ENCODE measurements around the gene COL2A1.

COL2A1 gene

DNA sequence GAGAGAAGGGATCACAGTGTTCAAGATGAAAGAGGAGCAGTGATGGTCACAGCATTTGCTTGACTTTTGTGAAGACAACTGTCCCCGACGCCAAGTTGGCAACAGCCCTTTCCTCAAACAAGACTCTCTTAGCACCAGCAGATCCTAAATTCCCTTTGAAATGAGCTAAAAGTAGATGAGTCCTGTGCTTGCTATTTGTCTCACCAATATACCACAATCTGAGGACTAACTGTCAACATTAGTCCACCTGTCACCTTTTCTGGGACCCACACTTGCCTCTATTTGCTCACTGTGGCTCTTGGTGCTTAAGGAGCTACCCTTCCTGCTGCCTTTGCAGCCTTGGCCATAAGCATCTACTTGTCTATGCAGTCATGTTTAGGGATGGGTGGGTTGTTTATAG is 47.4 kb upstream of the COL2A1 start:
- POLR2A ChIA-PET, result interaction anchor here (0.7 kb wide), 1 partner anchor 26 kb away, joined by 3 read pairs; no protein-coding TSS in a partner anchor
- Histone ChIP-seq H3K4me1 (ENCODE audit: control insufficient read depth, insufficient read depth, low read length) (no peaks in the 10 kb centered on the region), H3K9me3 (ENCODE audit: control insufficient read depth, insufficient read depth, low read depth, low read length) (no peaks in the 10 kb centered on the region), H3K4me3 (ENCODE audit: low read depth, low read length) (no peak overlapping the region), H3K27ac (ENCODE audit: extremely low read depth, low read depth, low read length) (no peak overlapping the region), H3K36me3 (ENCODE audit: control insufficient read depth in 2 of 2, insufficient read depth in 1 of 2, low read length in 2 of 2) (peaks cover 9 to 59% of the 10 kb centered on the region in 2 experiments; a peak in 2 of 3 replicates)
- TF ChIP-seq, protein P1, sequence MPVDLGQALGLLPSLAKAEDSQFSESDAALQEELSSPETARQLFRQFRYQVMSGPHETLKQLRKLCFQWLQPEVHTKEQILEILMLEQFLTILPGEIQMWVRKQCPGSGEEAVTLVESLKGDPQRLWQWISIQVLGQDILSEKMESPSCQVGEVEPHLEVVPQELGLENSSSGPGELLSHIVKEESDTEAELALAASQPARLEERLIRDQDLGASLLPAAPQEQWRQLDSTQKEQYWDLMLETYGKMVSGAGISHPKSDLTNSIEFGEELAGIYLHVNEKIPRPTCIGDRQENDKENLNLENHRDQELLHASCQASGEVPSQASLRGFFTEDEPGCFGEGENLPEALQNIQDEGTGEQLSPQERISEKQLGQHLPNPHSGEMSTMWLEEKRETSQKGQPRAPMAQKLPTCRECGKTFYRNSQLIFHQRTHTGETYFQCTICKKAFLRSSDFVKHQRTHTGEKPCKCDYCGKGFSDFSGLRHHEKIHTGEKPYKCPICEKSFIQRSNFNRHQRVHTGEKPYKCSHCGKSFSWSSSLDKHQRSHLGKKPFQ (tag by site-specific recombination; IDR thresholded peaks at IDR 0.05), result no peak
- TF ChIP-seq ZBTB8A (tag by site-specific recombination; IDR thresholded peaks at IDR 0.05) (no peak), ZNF596 (tag by site-specific recombination; IDR thresholded peaks at IDR 0.05) (no peak), ZBTB21 (tag by site-specific recombination; IDR thresholded peaks at IDR 0.05) (no peak), ZBTB1 (tag by site-specific recombination; IDR thresholded peaks at IDR 0.05) (no peak), ZNF837 (tag by site-specific recombination; IDR thresholded peaks at IDR 0.05) (no peak)
- TF ChIP-seq, protein P2, sequence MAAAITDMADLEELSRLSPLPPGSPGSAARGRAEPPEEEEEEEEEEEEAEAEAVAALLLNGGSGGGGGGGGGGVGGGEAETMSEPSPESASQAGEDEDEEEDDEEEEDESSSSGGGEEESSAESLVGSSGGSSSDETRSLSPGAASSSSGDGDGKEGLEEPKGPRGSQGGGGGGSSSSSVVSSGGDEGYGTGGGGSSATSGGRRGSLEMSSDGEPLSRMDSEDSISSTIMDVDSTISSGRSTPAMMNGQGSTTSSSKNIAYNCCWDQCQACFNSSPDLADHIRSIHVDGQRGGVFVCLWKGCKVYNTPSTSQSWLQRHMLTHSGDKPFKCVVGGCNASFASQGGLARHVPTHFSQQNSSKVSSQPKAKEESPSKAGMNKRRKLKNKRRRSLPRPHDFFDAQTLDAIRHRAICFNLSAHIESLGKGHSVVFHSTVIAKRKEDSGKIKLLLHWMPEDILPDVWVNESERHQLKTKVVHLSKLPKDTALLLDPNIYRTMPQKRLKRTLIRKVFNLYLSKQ (tag by site-specific recombination; IDR thresholded peaks at IDR 0.05; ENCODE audit: borderline replicate concordance), result no peak
- CTCF ChIA-PET, result interaction anchor here (0.5 to 3.0 kb wide), 3 partner anchors 10 to 1527 kb away, joined by 3 to 11 read pairs (median 3); no protein-coding TSS in a partner anchor

DNA sequence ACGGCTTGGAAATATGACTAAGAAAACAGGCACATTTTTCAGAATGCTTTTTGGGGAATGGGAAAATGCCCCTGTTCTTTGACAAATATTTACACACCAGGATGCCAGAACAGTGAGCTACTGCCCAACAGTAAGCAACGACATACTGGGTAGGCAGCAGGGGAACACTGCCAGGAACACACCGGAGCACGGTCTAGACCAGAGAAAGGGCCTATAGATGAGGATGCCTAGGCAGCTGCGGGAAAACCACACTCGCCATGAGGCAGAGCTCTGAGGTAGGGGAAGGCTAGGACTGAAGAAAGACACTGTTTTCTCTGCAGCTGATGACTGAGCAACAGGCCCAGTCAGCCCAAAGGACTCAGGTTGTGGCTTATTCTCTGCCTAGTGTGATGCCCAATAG is 45.9 kb upstream of the COL2A1 start:
- ChIA-PET CTCF (interaction anchor here (0.5 to 1.9 kb wide), 3 partner anchors 18 to 278 kb away, joined by 3 to 5 read pairs (median 4); no protein-coding TSS in a partner anchor), POLR2A (no interaction called here)
- TF ChIP-seq SALL2 (tag by site-specific recombination; IDR thresholded peaks at IDR 0.05; ENCODE audit: borderline replicate concordance), result no peak
- H3K4me3 ChIP-seq (ENCODE audit: low read depth, low read length), result no peak overlapping the region
- no peak overlapping the region for H3K27ac ChIP-seq (ENCODE audit: extremely low read depth, low read depth, low read length)
- no peaks in the 10 kb centered on the region for H3K4me1 ChIP-seq (ENCODE audit: control insufficient read depth, insufficient read depth, low read length)
- no peaks in the 10 kb centered on the region for H3K9me3 ChIP-seq (ENCODE audit: control insufficient read depth, insufficient read depth, low read depth, low read length)
- H3K36me3 ChIP-seq (ENCODE audit: control insufficient read depth in 2 of 2, insufficient read depth in 1 of 2, low read length in 2 of 2), result peaks cover 16 to 71% of the 10 kb centered on the region in 2 experiments; a peak in 2 of 3 replicates

DNA sequence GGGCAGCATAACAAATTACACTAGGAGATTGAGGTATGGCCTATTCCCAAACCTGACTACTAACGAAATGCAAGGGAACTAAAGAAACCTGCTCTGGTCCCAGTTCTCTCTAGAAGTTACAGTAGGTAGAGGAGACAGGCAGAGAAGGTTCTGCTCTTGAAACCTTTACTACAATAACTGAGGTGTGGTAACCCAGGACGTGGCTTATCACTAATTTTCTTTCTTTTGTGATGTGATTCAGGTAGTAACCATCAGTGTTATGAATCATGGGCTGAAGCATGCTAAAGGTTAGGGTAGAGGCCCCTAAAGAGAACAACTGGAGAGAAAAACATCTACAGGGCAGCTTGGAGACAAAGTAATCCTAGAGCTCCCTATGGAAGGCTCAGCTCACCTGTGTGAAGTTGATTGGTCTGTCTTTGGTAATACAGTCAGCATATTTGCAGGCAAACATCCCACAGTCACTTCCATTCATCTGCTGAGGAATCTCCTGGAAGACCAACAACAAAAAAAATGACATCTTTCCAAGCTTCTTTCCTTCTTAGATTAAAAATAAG is 41.8 kb upstream of the COL2A1 start:
- no peaks in the 10 kb centered on the region for H3K9me3 ChIP-seq (ENCODE audit: control insufficient read depth, insufficient read depth, low read depth, low read length)
- no peaks in the 10 kb centered on the region for H3K4me1 ChIP-seq (ENCODE audit: control insufficient read depth, insufficient read depth, low read length)
- CTCF ChIA-PET, result no interaction called here
- peaks cover 29 to 86% of the 10 kb centered on the region in 2 experiments for H3K36me3 ChIP-seq (ENCODE audit: control insufficient read depth in 2 of 2, insufficient read depth in 1 of 2, low read length in 2 of 2)
- no peak overlapping the region for H3K27ac ChIP-seq (ENCODE audit: extremely low read depth, low read depth, low read length)
- POLR2A ChIA-PET, result no interaction called here
- TF ChIP-seq ZNF48 (tag by site-specific recombination; IDR thresholded peaks at IDR 0.05), result no peak
- no peak overlapping the region for H3K4me3 ChIP-seq (ENCODE audit: low read depth, low read length)

DNA sequence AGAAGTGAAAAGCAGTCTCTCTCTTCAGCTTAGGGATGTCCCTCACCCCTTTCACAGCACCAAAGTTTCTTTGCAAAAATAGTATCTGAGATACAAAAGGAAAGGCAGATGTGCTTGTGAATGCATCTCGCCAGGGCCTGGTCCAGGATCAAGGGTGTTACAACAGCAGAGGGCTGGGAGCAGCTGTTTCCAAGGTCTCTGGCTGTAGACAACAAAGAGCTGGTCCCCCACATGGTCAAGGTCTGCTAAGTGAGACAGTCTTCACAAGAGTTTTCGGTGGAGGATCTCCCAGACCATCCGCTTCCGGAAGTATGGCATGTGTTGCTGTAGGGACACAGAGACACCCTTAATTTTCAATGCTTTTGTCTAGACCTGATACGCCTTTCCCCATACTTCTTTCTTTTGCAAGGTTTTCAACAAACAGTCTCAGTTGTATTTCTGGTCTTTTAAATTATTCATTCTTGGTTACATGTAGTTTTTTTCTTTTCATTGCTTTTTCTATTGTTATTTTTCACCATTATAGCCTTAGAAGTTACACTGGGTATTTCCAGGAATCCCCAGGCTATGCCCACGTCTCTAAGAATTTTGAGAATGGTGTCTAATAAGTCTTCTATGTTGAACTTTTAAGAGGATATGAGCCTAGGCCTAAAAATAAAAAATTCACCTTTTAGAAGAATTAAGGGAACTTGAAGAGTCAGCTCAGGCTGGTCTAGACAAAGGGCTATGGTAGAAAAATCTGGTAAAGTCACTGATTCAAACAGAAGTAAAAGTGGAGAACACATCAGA is 41.0 kb upstream of the COL2A1 start:
- CTCF ChIA-PET, result no interaction called here
- H3K4me3 ChIP-seq (ENCODE audit: low read depth, low read length), result no peak overlapping the region
- no peaks in the 10 kb centered on the region for H3K9me3 ChIP-seq (ENCODE audit: control insufficient read depth, insufficient read depth, low read depth, low read length)
- TF ChIP-seq ZNF747 (tag by site-specific recombination; IDR thresholded peaks at IDR 0.05), result no peak
- no peak for TF ChIP-seq ZBTB21 (tag by site-specific recombination; IDR thresholded peaks at IDR 0.05)
- TF ChIP-seq, protein P3, sequence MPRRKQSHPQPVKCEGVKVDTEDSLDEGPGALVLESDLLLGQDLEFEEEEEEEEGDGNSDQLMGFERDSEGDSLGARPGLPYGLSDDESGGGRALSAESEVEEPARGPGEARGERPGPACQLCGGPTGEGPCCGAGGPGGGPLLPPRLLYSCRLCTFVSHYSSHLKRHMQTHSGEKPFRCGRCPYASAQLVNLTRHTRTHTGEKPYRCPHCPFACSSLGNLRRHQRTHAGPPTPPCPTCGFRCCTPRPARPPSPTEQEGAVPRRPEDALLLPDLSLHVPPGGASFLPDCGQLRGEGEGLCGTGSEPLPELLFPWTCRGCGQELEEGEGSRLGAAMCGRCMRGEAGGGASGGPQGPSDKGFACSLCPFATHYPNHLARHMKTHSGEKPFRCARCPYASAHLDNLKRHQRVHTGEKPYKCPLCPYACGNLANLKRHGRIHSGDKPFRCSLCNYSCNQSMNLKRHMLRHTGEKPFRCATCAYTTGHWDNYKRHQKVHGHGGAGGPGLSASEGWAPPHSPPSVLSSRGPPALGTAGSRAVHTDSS (tag by site-specific recombination; IDR thresholded peaks at IDR 0.05), result no peak
- TF ChIP-seq SCRT1 (tag by site-specific recombination; IDR thresholded peaks at IDR 0.05; ENCODE audit: borderline replicate concordance), result no peak
- no peak for TF ChIP-seq SP2 (tag by site-specific recombination; IDR thresholded peaks at IDR 0.05)
- TF ChIP-seq ZNF707 (tag by site-specific recombination; IDR thresholded peaks at IDR 0.05), result no peak
- TF ChIP-seq OVOL3 (tag by site-specific recombination; IDR thresholded peaks at IDR 0.05), result no peak
- no peak for TF ChIP-seq IKZF3 (tag by site-specific recombination; IDR thresholded peaks at IDR 0.05)
- TF ChIP-seq ZNF473 (tag by site-specific recombination; IDR thresholded peaks at IDR 0.05), result no peak
- no peak for TF ChIP-seq ZNF776 (tag by site-specific recombination; IDR thresholded peaks at IDR 0.05; ENCODE audit: borderline replicate concordance)
- TF ChIP-seq ZNF558 (tag by site-specific recombination; IDR thresholded peaks at IDR 0.05), result no peak
- TF ChIP-seq SETDB1 (IDR thresholded peaks at IDR 0.05; ENCODE audit: insufficient read length, low read length), result no peak
- TF ChIP-seq ZNF133 (tag by site-specific recombination; IDR thresholded peaks at IDR 0.05), result no peak
- no peak for TF ChIP-seq ZNF2 (tag by site-specific recombination; IDR thresholded peaks at IDR 0.05)
- no peak for TF ChIP-seq ZNF560 (tag by site-specific recombination; IDR thresholded peaks at IDR 0.05; ENCODE audit: borderline replicate concordance)
- POLR2A ChIA-PET, result no interaction called here
- H3K4me1 ChIP-seq (ENCODE audit: control insufficient read depth, insufficient read depth, low read length), result no peaks in the 10 kb centered on the region
- H3K36me3 ChIP-seq (ENCODE audit: control insufficient read depth in 2 of 2, insufficient read depth in 1 of 2, low read length in 2 of 2), result peaks cover 29 to 78% of the 10 kb centered on the region in 2 experiments
- H3K27ac ChIP-seq (ENCODE audit: extremely low read depth, low read depth, low read length), result no peak overlapping the region

Data from HEK293 (cell line).